Measurements from ENCODE around the gene LCN6. TPM values are rescaled to one million over a fixed set of nuclear protein-coding genes. Genes with fewer than 3 reads are reported as not detected.
A peak's percentile ranks its signal among the peaks of the same experiment; 100 is the strongest.
"Not testable (repeated sequence)": the region's sequence is repeated elsewhere in the genome, so short reads cannot be mapped to it uniquely, and the experiment has no call there.

LCN6 gene
- total and polyA plus RNA-seq, 2 of the 4 experiments (the other 2 are of a cell fraction), result not detected

- TF ChIP-seq CTCF (conservative IDR thresholded peaks at IDR 0.05; ENCODE audit: low read depth, low read length) (no peak), CHD1 (IDR thresholded peaks at IDR 0.05; ENCODE audit: low read depth, low read length) (no peak)
Measured at GRCh38 chr9:136711751-136712689, 36.3 kb downstream of the LCN6 start, which contains the start of gene DIPK1B (continued).

GRCh38 chr9:136711219-136711648 is 37.1 kb downstream of the LCN6 start:
- H4K8ac ChIP-seq (ENCODE audit: low read depth in 2 of 2, low read length in 2 of 2); H3K9me1 ChIP-seq (ENCODE audit: insufficient read depth, low read length); dilution Hi-C loops (cut with HindIII; ENCODE audit: low sequenced_read_pairs, unreplicated experiment); H2AFZ ChIP-seq (replicated peaks; ENCODE audit: low read length, poor library complexity); H2BK15ac ChIP-seq (ENCODE audit: low read depth, low read length); H4K20me1 ChIP-seq (ENCODE audit: insufficient read depth, low read length); intact Hi-C loops (cut with micrococcal nuclease); H3K14ac ChIP-seq (replicated peaks; ENCODE audit: low read depth, low read length); H4K5ac ChIP-seq (ENCODE audit: low read depth, low read length); H3K79me1 ChIP-seq (ENCODE audit: low read depth in 1 of 2, low read length in 2 of 2); H2BK20ac ChIP-seq (ENCODE audit: low read depth, low read length); H3K18ac ChIP-seq (ENCODE audit: low read depth, low read length); H2BK5ac ChIP-seq (ENCODE audit: low read depth, low read length, poor library complexity, severe bottlenecking); H3K4me2 ChIP-seq (ENCODE audit: low read depth, low read length); H2AK9ac ChIP-seq (replicated peaks; ENCODE audit: low read depth, low read length, poor library complexity); H3K4ac ChIP-seq (ENCODE audit: low read depth, low read length); POLR2A ChIA-PET (ENCODE audit: unreplicated experiment); H4K91ac ChIP-seq (ENCODE audit: insufficient read depth, low read depth, low read length); H2AK5ac ChIP-seq (ENCODE audit: low read depth, low read length); H3K9ac ChIP-seq (ENCODE audit: low read depth, low read length); ATAC-seq (ENCODE audit: low read depth); H3K56ac ChIP-seq (ENCODE audit: extremely low read depth, insufficient read depth, low read length); H3K23ac ChIP-seq (ENCODE audit: low read depth, low read length); BruUV-seq (replicated peaks); H3K36me3 ChIP-seq (ENCODE audit: control insufficient read depth, insufficient read depth, low read length); in situ Hi-C loops (cut with MboI; ENCODE audit: low sequenced_read_pairs); H3K4me1 ChIP-seq (ENCODE audit: control insufficient read depth, insufficient read depth, low read length); H2BK120ac ChIP-seq (ENCODE audit: low read depth, low read length); H3K27ac ChIP-seq (ENCODE audit: insufficient read depth, low read length); H3K9me3 ChIP-seq (ENCODE audit: control insufficient read depth, insufficient read depth, low read length); H3K4me3 ChIP-seq (ENCODE audit: insufficient read depth, low read depth, low read length): not testable (repeated sequence)
- peak; percentile 61 for DNase-seq
- 80% methylated on average over 1 of the region's 4 CpGs; no CpG with 5 or more reads in 1 of the 2 experiments for WGBS, 2 experiments (ENCODE audit: extremely low coverage in 2 of 2, insufficient read length in 1 of 2)
- H3K27me3 ChIP-seq (ENCODE audit: control insufficient read depth, insufficient read depth, low read length), result peaks cover 17% of the 10 kb centered on the region
- CTCF ChIA-PET, result interaction anchor here (0.7 kb wide), 1 partner anchor 267 kb away, joined by 8 read pairs; no protein-coding TSS in a partner anchor

All from IMR-90 (cell line).